Kidney tubule cell (primary cell): ENCODE results near the gene CCDC159.
A peak's percentile ranks its signal among the peaks of the same experiment; 100 is the strongest.
"Not testable (repeated sequence)": the region's sequence is repeated elsewhere in the genome, so short reads cannot be mapped to it uniquely, and the experiment has no call there.

Experiments
- DNase-seq: peaks from one replicate; pipeline ENCODE4 v3.0.0-alpha.2; 2018; ENCODE audit warnings: low spot score

CCDC159 gene

GRCh38 chr19:11338121-11338520 lies 8.2 kb upstream of the CCDC159 start:
- no peak for DNase-seq

DNA sequence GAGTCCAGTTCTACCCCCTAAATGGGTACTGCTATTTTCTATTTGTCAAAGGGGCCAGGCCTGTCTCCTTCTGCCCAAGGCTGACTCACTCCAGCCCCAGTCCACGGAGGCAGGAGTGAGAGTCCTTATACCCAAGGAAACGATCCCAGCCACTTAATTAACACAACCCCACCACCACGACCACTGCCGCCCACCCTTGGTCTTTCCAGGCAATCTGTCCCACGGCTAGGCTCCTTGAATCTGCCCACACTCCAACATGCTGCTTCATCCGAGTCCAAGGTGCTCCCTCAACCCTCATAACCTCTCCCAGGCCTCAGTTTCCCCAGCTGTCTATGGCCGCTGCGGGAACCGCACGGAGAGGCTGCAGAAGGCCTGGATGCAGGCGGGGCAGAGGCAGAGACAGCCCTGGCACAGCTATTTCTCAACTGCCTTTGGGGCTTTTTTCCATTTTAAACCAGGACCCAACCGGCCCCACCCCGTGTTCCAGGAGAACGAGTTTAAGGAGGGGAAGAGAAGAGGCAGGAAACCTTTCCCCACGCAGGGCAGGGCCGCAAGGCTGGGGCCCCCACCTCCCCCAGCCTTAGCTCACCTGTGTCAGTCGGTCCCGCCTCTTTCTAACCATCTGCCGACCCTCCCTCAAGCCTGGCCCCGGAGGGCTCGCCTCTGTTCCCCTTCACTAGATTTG lies 7.6 kb upstream of the CCDC159 start:
- no peak for DNase-seq

DNA sequence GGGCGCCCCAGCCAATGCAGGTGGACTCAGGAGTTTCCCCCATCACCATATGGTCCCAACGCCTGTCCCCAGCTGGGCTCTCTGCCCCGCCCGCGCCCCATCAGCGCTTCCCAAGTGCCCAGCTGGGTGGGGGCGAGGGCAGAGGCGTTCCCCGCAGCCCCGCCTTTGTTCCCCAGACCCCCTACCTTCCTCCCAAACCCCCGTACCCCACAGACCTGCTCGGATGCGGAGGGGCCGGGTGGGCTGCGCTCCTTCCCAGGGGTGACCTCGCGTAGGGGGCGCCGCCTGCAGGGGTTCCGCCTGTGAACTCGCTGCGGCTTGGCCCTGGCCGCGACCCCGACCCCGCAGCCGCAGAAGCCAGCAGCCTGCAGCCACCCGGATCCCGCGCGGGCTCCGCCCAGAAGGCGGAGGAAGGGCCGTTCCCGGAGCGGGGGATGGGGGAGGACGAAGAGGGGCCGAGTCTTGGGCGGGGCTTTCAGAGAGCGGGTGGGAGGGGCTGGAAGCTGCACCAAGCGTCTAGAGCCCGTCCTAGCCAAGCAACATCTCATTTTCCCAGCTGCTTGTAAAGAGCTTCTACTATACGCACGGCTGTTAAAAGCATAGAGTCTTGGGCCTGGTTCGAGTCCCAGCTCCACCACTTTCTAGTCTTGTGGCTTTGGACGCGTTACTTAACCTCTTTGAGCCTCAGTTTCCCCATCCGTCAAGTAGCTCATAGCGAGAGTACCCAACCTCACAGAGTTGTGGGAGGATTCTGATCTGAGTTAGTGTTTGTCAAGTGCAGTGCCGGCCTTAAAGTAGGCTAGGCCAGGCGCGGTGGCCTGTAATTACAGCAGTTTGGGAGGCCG lies 6.8 kb upstream of the CCDC159 start, which contains the start of gene RAB3D:
TSS of gene RAB3D (minus strand) at position 404 of the 845 bp plus-strand sequence. CDS start 2,258 bp downstream, outside the sequence.
- peak; percentile 81 for DNase-seq

- DNase-seq = not testable (repeated sequence)
Observed at GRCh38 chr19:11340099-11340467, 6.2 kb upstream of the CCDC159 start.

- no peak for DNase-seq
Observed at GRCh38 chr19:11342429-11342828, 3.9 kb upstream of the CCDC159 start.

DNA sequence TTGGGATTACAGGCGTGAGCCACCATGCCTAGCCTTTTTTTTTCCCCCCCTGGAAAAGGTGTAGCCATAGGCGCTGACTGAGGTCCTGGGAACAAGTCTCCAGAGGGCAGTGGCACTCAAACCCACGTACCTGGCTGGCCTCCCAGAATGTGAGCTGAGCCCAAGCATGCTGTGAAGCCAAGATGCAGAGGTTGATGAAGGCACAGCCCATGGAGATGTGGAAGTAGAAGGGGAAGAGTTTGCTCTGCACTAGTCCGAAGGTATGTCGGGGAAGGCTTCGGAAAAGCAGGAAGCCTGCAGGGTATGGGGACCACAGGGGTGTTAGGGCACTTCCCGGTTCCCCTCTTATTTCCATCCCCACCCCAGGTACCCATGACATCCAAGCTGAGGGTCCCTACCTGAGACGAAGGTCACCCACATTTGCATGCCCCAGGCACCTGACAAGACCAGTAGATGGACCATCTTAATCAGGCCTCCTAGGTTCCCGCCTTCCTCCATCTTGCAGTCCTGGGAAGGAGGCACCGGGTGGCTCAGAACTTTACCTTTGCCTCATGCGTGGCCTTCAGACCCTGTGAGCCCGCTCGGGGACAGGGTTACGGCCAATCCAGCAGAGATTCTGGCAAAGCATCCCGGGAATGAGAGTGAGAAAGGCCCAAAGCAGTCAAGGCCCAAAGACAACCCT lies 1.1 kb upstream of the CCDC159 start:
- no peak for DNase-seq

- no peak for DNase-seq
Observed at GRCh38 chr19:11347546-11348039, 1.3 kb downstream of the CCDC159 start.

GRCh38 chr19:11349171-11349570 lies 2.9 kb downstream of the CCDC159 start:
- DNase-seq = no peak

DNA sequence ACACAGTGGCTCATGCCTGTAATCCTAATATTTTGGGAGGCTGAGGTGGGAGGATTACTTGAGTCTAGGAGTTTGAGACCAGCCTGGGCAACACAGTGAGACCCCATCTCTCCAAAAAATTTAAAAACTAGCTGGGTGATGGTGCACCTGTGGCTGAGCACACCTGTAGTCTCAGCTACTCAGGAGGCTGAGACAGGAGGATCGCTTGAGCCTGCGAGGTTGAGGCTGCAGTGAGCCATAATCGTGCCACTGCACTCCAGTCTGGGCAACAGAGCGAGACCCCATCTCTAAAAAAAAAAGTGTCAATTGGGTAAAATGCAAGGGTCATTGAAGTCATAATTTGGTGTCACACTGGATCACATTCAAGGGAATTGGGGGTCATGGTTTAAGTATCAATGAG lies 7.8 kb downstream of the CCDC159 start:
- not testable (repeated sequence) for DNase-seq

DNA sequence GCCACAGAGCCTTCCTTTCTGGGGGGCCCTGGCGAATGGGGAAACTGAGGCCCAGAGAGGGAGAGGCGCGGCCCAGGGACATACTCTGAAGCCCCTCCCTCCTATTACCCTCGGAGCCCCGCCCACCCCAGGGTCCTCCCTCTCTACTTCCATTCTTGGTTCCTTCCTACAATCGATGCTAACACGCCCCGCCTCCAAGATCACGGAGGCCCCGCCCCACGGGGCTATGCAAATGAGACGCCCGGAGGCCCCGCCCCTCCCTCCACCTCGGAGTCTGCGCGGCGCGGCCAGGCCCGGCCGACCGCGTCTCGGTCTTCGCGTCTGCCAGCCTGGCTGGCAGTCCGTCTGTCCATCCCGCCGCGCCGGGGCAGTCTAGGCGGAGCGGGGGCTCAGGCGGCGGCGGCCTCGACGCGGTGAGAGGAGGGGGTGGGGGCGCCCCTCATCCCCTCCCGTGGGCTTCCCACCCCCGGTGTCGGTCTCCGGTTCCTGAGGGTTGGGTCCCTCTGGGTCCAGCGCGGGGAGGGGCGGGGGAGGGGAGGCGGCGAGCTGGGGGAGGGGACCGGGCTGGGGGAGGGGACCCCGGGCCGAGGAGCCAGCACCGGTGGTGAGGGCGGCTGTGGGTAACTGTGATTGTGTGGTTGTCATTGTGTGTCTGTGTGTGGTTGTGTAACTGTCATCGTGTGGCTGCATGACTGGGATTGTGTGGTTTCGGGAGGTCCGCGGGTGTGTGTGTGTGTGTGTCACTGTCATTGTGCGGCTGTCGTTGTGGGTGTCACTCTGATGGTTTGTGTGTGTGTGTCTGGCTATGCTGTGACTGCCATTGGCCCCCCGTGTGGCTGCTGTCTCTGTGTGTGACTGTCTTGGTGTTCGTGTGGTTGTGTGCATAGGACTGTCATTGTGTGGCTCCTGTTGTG lies 9.1 kb downstream of the CCDC159 start, which contains the start of gene PLPPR2:
TSS of gene PLPPR2 (plus strand) at position 273 of the 914 bp plus-strand sequence. CDS start 2,242 bp downstream, outside the sequence.
- DNase-seq = peak; percentile 85

DNA sequence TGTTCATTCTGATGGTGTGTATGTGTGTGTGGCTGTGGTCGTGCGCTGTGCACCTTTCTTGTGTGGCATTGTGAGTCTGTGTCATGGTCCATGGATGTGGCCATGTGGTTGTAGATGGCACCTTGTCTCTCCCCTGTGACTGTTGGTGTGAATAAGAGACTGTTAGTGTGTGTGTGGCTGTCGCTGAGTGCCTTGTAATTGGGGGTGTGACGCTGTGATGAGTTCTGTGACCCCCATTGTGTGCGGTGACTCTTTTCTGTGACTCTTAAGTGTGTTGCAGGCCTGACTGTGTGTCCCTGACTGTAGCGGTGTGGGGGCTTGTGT lies 9.7 kb downstream of the CCDC159 start:
- no peak for DNase-seq

GRCh38 chr19:11356676-11357550 lies 10.6 kb downstream of the CCDC159 start:
- no peak for DNase-seq

DNA sequence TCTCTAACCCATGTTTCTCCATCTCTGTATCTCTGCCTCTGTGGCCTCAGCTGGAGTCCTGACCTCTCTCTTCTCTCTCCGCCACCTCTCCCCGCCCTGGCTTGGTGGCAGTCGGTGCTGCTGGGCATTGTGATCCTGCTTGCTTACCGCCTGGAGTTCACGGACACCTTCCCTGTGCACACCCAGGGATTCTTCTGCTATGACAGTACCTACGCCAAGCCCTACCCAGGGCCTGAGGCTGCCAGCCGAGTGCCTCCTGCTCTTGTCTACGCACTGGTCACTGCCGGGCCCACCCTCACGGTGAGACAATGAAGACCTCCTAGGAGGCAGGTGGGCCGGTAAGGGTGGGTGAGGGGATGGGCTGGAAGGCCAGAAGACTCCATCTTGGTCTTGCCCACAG lies 13.1 kb downstream of the CCDC159 start:
- DNase-seq = no peak

GRCh38 chr19:11361037-11361770 lies 14.9 kb downstream of the CCDC159 start:
- DNase-seq = peak; percentile 65

- DNase-seq = no peak
Observed at GRCh38 chr19:11361771-11362731, 15.7 kb downstream of the CCDC159 start.

- no peak for DNase-seq
Observed at GRCh38 chr19:11363881-11364280, 17.6 kb downstream of the CCDC159 start.

DNA sequence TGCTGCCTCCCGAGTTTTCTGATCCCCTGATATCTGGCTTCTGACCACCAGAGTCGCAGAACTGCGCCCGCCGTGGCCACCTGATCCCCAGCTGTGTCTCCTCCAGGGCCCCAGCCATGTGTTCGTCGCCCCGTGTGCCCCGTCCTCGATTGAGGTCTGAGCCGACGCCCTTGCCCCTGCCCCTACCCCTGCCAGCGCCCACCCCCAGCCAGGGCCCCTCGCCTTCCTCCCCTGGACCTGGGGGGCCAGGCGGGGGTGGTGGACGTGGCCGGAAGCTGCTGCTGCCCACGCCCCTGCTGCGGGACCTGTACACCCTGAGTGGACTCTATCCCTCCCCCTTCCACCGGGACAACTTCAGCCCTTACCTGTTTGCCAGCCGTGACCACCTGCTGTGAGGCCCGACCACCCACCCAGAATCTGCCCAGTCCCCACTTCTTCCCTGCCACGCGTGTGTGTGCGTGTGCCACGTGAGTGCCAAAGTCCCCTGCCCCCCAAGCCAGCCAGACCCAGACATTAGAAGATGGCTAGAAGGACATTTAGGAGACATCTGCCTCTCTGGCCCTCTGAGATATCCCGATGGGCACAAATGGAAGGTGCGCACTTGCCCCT lies 18.1 kb downstream of the CCDC159 start:
- DNase-seq = no peak

DNA sequence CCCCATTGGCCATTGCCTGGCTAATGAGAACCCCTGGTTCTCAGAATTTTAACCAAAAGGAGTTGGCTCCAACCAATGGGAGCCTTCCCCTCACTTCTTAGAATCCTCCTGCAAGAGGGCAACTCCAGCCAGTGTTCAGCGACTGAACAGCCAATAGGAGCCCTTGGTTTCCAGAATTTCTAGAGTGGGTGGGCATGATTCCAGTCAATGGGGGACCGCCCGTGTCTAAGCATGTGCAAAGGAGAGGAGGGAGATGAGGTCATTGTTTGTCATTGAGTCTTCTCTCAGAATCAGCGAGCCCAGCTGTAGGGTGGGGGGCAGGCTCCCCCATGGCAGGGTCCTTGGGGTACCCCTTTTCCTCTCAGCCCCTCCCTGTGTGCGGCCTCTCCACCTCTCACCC lies 18.6 kb downstream of the CCDC159 start:
- DNase-seq = no peak
